Lower lobe of right lung (tissue), 2 donors: ENCODE measurements around the gene BNIP2. TPM values are rescaled to one million over a fixed set of nuclear protein-coding genes. Genes with fewer than 3 reads are reported as not detected.

Experiments used
- ATAC-seq, 2 donors: fragments of 200-7000 bp; cut with Tn5 transposase; one replicate each; pipeline ENCODE4 v1.9.1; 2020 to 2022; ENCODE audit warnings: mild to moderate bottlenecking in 2 of 2, moderate library complexity in 2 of 2
- DNase-seq: peaks from one replicate; pipeline ENCODE4 v3.0.0-alpha.2; 2020
- H3K27ac ChIP-seq: fragments of 200-600 bp; one replicate; pipeline ENCODE4 v1.8.0; 2022
- H3K27me3 ChIP-seq: fragments of 200-600 bp; one replicate; pipeline ENCODE4 v1.8.0; 2022; ENCODE audit warnings: low read depth
- H3K36me3 ChIP-seq: fragments of 200-600 bp; one replicate; pipeline ENCODE4 v1.8.0; 2022; ENCODE audit warnings: mild to moderate bottlenecking
- H3K4me1 ChIP-seq: fragments of 200-600 bp; one replicate; pipeline ENCODE4 v1.8.0; 2022
- H3K4me3 ChIP-seq: fragments of 200-600 bp; one replicate; pipeline ENCODE4 v1.8.0; 2022; ENCODE audit warnings: mild to moderate bottlenecking
- H3K9me3 ChIP-seq: fragments of 200-600 bp; one replicate; pipeline ENCODE4 v1.8.0; 2022
- CTCF ChIP-seq: fragments of 200-600 bp; IDR thresholded peaks from one replicate; pipeline ENCODE4 v1.8.0; 2022; ENCODE audit warnings: antibody characterized with exemption, mild to moderate bottlenecking
- intact Hi-C: fragments of 100-400 bp; cut with DNase I; formaldehyde crosslinking; loops from one replicate; pipeline ENCODE4 v1.11.0; 2022
- total RNA-seq: library from RNA; stranded (reverse); fragmentation: NEBNext Ultra II Directional; extraction: Animal tissue kit (Norgen Biotek cat#: 25700); gene quantifications from one replicate; pipeline ENCODE4 v1.2.1, GENCODE V29; 2021
- donor health status: DM: no; HTN: yes; CAD: no; lungs with severe emphysema.

The BNIP2 gene
- total RNA-seq, 1 donor from 2014 or later: 109 TPM

- H3K4me3 ChIP-seq: no peak overlapping the region
- no peaks in the 10 kb centered on the region for H3K9me3 ChIP-seq
- TF ChIP-seq CTCF: no peak
- H3K27ac ChIP-seq: no peak overlapping the region
- no peaks in the 10 kb centered on the region for H3K36me3 ChIP-seq
- peaks cover 9% of the 10 kb centered on the region for H3K4me1 ChIP-seq
- no peaks in the 10 kb centered on the region for H3K27me3 ChIP-seq
- intact Hi-C loops: no loop called here
- DNase-seq (no peak), ATAC-seq (no peak)
Measured at GRCh38 chr15:59722476-59722875, 33.4 kb upstream of the BNIP2 start.

GRCh38 chr15:59722037-59722436 lies 32.9 kb upstream of the BNIP2 start:
- no peaks in the 10 kb centered on the region for H3K36me3 ChIP-seq
- no peak overlapping the region for H3K4me3 ChIP-seq
- intact Hi-C loops: no loop called here
- DNase-seq (no peak), ATAC-seq (no peak)
- no peaks in the 10 kb centered on the region for H3K9me3 ChIP-seq
- H3K27me3 ChIP-seq: no peaks in the 10 kb centered on the region
- peaks cover 9% of the 10 kb centered on the region for H3K4me1 ChIP-seq
- H3K27ac ChIP-seq: no peak overlapping the region
- TF ChIP-seq CTCF: no peak

- Histone ChIP-seq H3K36me3 (no peaks in the 10 kb centered on the region), H3K9me3 (no peaks in the 10 kb centered on the region), H3K4me3 (no peak overlapping the region), H3K27ac (no peak overlapping the region), H3K27me3 (no peaks in the 10 kb centered on the region), H3K4me1 (peaks cover 9% of the 10 kb centered on the region)
- DNase-seq: no peak
- TF ChIP-seq CTCF: no peak
- intact Hi-C loops: no loop called here
- ATAC-seq: no peak
Measured at GRCh38 chr15:59721411-59721810, 32.3 kb upstream of the BNIP2 start.

GRCh38 chr15:59713177-59713576 lies 24.1 kb upstream of the BNIP2 start:
- ATAC-seq (no peak), DNase-seq (no peak)
- H3K4me3 ChIP-seq: no peak overlapping the region
- no peak for TF ChIP-seq CTCF
- H3K36me3 ChIP-seq: no peaks in the 10 kb centered on the region
- no peaks in the 10 kb centered on the region for H3K27me3 ChIP-seq
- no peaks in the 10 kb centered on the region for H3K4me1 ChIP-seq
- H3K27ac ChIP-seq: no peak overlapping the region
- no peaks in the 10 kb centered on the region for H3K9me3 ChIP-seq
- intact Hi-C loops: no loop called here

GRCh38 chr15:59711451-59712243 lies 22.5 kb upstream of the BNIP2 start:
- intact Hi-C loops: no loop called here
- no peaks in the 10 kb centered on the region for H3K36me3 ChIP-seq
- no peaks in the 10 kb centered on the region for H3K9me3 ChIP-seq
- H3K4me1 ChIP-seq: no peaks in the 10 kb centered on the region
- no peak for DNase-seq
- H3K27me3 ChIP-seq: no peaks in the 10 kb centered on the region
- TF ChIP-seq CTCF: no peak
- no peak overlapping the region for H3K4me3 ChIP-seq
- no peak for ATAC-seq
- no peak overlapping the region for H3K27ac ChIP-seq
